GM19043 (cell line): ENCODE measurements around the gene ZNF750.

Experiments
- ATAC-seq: cut with Tn5 transposase; IDR thresholded peaks from one replicate; pipeline ENCODE4 v1.9.1; 2021; ENCODE audit warnings: low read depth; ENCODE audit not compliant: unreplicated experiment

ZNF750 gene

GRCh38 chr17:82836823-82837357 is 2.9 kb downstream of the ZNF750 start:
- ATAC-seq = no peak

DNA sequence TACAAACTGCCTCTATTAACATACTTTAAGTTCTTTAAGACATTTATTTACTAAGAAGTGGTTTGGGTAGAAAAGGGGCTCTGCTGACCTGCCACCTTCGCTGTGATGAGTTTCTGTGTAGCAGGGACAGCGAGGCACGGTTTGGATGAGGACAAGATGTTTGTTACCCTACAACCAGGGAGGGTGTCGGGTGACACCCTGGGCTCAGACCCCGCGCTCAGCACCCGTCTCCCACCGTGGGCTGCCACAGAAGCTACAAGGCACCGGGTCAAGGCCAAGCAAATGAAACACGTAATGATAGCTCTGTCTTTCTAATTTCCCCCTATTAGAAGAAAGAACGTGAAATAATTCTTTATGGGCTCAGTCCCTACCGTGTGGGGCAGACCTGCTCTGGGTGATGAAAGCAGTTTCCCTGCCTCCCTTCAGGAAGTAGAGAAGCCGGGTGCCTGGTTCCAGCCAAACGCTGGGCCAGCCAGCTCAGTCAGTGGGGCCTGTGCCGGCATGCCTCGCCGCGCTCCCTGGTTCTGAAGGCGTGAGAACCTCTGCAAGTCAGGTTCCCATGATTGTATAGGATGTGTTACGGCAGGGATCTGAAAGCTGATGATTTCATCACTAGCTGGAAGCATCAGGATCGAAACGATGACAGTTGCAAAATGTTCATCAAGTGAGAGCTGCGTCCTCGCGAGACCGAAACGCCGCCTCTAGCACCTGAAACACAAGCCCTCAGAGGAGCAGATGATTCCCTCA is 3.9 kb downstream of the ZNF750 start:
- ATAC-seq = no peak

DNA sequence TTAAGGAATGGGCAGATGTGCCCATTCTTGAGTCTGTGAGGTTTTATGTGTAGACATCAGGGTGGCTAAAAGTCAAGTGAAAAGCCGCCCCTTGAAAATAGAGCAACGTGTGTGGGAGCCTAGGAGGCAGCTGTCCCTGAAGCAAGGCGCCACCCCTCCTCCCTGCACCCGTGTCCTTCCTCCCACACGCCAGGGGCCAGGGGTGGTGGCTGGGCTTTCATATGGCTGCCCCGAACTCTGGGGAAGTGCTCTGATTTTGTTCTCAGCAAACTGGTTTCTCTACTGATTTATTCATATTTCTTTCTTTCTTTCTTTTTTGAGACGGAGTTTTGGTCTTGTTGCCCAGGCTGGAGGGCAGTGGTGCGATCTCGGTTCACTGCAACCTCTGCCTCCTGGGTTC is 4.7 kb downstream of the ZNF750 start:
- ATAC-seq = no peak

DNA sequence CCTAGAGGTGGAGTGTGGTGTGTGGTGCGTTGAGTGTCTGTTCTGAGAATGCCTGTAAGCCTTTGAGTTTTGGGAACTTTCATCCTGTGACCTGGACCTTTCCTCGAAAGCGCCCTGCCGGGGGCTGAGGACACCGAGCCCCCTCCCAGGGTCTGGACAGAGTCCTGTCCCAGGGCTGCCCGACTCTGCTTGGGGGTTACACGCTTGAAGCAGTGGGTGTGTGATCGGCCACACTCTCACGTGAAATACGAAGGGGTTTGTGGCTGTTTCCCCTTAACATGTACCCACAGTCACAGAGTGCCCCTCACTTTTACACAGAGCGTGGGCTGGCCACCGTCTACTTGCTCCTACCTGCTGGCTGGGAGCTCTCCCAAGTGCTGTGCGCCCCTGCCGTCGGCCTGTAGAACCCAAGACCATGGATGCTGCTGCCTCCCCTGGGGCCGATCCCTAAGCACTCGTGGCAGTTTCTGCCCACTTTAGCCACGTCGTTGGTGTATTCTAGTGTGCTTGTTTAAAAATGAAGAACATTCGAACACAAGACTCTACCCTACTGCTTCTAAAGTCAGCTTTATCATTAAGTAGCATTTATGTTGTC is 6.8 kb downstream of the ZNF750 start:
- no peak for ATAC-seq

DNA sequence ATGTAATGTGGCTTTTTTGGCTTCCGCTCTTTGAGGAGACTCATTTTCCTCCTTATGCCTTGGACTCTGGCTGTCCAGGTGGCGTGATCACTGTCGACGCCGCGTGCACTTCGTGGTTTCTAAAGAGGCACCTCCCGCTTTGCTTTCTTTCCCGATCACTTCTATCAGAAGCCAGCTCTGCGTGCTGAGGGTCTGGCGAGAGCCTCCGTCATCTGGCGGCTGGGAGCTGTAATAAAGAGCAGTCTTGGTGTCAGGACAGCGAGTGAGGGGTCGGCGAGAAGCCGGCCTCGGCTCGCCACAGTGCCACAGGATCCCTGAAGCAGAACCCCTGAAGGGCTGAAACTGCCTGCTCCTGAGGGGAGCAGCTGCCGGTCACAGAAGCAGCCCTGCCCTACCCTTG is 7.4 kb downstream of the ZNF750 start:
- no peak for ATAC-seq

- no peak for ATAC-seq
These were observed 8.0 kb downstream of the ZNF750 start for GRCh38 chr17:82831818-82832200.

DNA sequence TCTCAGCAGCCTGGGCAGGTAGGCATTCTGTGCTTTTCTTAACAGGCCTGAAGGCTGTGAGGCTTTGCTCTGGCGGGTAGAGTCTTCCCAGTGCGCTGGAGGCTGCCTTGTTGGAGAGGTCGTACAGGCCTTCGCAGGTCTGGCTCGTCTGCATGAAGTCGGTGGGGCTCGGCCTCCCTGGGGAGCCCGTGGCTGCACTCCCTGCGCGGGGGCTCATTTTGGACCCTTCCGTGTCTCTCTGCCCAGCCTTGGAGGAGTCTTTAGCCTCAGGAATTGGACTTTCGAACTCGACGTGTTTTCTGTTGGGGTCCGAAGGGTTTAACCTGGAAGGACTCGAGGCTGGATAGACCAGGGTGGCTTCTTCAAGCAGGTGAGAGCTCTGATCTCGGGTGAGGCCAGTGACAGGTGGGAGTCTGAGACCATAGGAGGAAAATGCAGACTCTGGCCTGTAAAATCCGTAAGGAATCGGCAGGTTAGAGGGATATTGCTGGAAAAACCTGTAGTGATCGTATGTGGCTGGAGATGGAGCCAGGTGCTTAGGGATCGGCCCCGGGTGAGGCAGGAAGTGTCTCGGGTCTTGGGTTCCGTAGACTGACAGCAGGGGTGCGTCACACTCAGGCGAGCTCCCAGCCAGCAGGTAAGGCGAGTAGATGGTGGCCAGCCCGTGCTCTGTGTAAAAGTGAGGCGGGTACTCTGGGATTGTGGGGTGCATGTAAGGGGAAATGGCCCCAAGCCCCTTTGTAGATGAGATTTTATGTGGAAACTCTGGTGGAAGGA is 8.6 kb downstream of the ZNF750 start:
- no peak for ATAC-seq

GRCh38 chr17:82830249-82830661 is 9.6 kb downstream of the ZNF750 start:
- no peak for ATAC-seq

DNA sequence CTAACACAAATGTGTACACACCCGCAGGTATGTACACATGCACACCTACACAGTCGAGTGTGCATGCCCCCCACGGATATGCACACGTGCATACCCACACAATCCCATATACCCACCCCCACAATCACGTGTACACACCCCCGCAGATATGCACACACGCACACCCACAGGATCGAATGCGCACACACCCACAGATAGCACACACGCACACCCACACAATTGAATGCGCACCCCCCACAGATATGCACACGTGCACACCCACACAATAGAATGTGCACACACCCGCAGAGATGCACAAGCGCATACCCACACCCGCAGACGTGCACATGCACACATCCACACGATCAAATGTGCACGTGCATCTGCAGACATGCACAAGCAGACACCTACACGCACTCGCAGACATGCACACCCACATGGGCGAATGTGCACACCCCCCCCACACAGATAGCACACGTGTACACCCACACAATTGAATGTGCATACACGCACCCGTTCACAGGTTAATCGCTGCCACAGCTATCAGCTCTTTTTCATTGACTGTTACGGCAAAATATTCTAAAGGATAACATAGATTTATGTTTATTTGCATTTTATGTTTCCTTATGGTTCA is 10.8 kb downstream of the ZNF750 start:
- ATAC-seq = no peak

- ATAC-seq = no peak
These were observed 12.9 kb downstream of the ZNF750 start for GRCh38 chr17:82826956-82827355.

DNA sequence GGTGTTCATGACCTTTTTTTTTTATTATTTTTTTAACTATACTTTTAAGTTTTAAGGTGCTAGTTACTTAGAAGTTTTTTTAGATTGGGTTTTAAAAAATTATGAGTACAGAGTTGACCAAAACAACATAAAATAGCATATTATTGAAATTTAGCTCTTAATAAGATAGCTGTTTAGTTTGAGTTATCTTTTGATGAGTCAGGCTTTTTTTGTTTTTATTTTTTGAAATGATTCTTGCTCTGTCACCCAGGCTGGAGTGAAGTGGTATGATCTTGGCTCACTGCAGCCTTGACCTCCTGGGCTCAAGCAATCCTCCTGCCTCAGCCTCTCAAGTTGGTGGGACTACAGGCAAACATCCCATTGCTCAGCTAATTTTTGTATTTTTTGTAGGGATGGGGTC is 13.6 kb downstream of the ZNF750 start:
- ATAC-seq = no peak

DNA sequence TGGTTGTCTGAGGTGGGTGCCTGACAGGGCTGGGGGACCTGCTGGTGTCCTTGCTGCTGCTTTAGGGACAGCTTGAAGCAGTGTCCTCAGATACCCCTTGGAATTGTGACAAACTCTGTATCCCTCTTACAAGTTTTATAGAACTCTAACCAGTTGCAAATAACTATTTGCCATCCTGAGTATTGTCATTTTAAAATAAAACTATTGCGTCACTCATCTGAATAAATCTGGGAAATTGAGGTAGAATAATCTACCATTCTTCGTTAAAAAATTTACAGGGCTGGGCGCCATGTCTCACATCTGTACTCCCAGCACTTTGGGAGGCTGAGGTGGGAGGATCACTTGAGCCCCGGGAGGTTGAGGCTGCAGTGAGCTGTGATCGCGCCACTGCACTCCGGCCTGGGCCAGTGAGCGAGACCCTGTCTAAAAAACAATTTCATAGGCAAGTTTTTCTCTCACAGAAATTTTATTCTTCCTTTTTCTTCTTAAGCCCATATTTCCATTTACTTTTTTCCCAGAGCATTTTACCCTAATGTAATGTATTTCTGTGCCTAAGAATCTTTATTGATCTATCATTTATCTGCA is 14.2 kb downstream of the ZNF750 start:
- no peak for ATAC-seq

DNA sequence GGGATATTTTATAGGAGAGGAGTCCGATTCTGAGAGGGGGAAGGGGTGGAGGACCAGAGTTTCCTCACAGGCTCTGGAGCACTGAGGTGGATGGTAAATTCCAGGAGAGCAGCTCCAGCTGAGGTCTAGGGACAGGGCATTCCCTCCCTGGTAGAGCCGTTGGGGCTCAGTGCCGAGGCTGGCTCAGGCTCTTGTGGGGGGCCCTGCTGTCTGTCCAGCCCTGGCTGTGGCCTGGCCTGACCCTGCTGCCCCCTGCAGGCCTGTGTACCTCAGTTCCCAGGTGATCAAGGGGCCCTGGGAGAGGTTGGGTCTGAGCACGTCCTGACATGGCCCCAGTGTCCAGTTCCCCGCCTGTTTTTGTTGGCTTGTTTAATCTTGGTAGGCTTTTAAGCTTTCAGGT is 16.8 kb downstream of the ZNF750 start:
- no peak for ATAC-seq

GRCh38 chr17:82822281-82822680 is 17.5 kb downstream of the ZNF750 start:
- ATAC-seq = no peak

- ATAC-seq = no peak
These were observed 18.3 kb downstream of the ZNF750 start for GRCh38 chr17:82821554-82821953.

GRCh38 chr17:82820278-82821251 is 19.3 kb downstream of the ZNF750 start:
- no peak for ATAC-seq

DNA sequence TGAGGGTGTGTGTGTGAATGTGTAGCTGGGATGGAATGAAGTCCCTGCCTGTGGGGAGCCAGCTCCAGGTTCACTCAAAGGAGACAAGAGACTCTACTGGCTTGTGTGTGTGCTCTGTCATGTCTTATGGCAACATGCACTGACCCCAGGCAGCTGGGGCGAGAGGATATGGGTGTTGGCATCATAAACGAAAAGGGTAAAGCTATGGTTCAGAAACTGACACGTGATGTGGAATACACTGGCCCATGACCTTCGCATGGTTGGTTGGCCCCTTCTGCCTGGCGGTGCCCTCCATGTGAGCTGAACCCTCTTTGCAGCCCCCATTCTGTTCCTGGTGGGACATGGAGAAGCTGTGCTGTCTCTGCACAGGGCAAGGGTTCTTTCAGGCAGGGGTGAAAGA is 21.9 kb downstream of the ZNF750 start:
- ATAC-seq = no peak

DNA sequence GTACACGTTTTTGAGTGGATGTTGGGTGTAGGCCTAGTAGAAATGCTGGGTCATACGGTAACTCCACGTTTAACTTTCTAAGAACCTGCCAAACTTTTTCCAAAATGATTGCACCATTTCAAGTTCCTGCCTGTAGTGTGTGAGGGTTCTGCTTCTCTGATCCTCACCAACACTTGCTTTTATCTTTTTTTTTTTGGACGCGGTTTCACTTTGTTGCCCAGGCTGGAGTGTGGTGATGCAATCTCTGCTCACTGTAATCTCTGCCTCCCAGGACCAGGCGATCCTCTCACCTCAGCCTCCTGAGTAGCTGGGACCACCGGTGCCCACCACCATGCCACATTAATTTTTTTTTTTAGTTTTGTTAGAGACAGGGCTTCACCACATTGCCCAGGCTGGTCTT is 23.5 kb downstream of the ZNF750 start:
- no peak for ATAC-seq

DNA sequence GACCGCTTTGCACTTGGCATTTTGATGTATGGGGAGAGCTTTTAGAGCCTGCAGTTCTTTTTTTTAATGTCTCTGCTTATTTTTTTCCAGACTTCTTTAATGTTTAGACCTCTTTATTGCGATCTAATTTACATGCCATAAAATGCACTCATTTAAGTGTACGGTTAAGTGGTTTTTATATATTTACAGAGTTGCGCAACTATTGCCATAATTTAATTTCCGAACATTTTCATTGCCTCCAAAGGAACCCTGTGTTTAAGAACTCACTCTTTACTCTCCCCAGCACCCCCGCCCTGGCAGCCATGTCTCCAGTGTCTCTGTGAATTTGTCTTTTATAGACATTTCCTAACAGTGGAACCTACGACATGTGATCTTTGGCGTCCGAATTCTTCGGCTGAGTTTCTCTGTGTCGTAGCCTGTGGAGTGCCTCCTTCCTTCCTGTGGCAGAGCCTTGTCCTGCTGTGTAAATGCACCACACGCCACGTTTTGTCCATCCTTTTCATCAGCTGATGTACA is 24.0 kb downstream of the ZNF750 start:
- no peak for ATAC-seq
